GM12865 (cell line): Measurements from ENCODE around the gene ATP13A2.

ENCODE experiments used
- DNase-seq: peaks from one replicate; pipeline ENCODE4 v3.0.0; 2010; ENCODE audit warnings: low read depth
- H3K4me3 ChIP-seq: 2 replicates; pipeline ENCODE4 v1.5.1; 2011; ENCODE audit warnings: mild to moderate bottlenecking, low read depth, low read length, control low read depth
- CTCF ChIP-seq: IDR thresholded peaks from 2 replicates; pipeline ENCODE4 v1.5.1; 2011; ENCODE audit warnings: low read length, control low read depth, low read depth, inconsistent platforms; ENCODE audit not compliant: insufficient read depth; ENCODE audit errors: missing control alignments

The ATP13A2 gene

GRCh38 chr1:17055801-17056200 is 44.1 kb upstream of the ATP13A2 start:
- TF ChIP-seq CTCF, result no peak
- H3K4me3 ChIP-seq, result no peak overlapping the region
- DNase-seq, result no peak

- no peak for TF ChIP-seq CTCF
- H3K4me3 ChIP-seq, result peak within 1 kb of the TSS; percentile 65
These were observed 42.1 kb upstream of the ATP13A2 start, which contains the start of gene SDHB for GRCh38 chr1:17053685-17054410. Gene SDHB, minus strand, starts transcription at chr1:17054032. Its CDS starts 13 bp downstream, at chr1:17054019.

DNA sequence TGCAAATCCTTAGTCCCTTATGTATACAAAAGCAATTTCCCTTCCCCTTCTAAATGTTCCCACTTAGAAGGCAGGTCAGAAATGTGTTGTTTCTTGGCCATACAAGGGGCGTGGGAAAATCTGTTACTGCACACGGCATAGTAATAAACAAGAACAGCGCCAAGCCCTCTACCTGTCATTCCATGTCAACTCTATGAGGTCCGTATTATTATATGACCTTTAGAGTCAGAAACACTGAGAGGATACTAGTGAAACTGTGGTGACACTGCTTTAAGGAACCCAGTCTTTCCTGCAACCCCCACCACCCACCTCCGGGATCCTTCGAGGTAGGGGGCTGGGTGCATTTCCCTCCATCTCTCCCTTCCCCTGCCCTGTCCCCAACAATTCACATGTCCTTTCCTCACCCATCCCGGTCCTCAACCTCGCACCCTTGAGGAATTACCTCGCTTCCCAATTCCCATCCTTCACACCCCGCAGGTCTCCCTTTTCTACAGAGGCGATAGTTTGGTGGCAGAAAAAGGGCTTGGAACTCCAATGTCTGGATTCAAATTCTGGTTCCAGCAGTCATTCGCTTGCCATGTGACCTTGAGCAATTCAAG is 41.5 kb upstream of the ATP13A2 start:
- no peak for TF ChIP-seq CTCF
- DNase-seq, result no peak
- H3K4me3 ChIP-seq, result peak overlapping the region; percentile 65

More at GRCh38 chr1:17053685-17054410, 42.1 kb upstream of the ATP13A2 start, which contains the start of gene SDHB:
- peak; percentile 99 for DNase-seq

- no peak for DNase-seq
- no peak for TF ChIP-seq CTCF
- peak overlapping the region; percentile 65 for H3K4me3 ChIP-seq
These were observed 40.9 kb upstream of the ATP13A2 start for GRCh38 chr1:17052641-17053040.

DNA sequence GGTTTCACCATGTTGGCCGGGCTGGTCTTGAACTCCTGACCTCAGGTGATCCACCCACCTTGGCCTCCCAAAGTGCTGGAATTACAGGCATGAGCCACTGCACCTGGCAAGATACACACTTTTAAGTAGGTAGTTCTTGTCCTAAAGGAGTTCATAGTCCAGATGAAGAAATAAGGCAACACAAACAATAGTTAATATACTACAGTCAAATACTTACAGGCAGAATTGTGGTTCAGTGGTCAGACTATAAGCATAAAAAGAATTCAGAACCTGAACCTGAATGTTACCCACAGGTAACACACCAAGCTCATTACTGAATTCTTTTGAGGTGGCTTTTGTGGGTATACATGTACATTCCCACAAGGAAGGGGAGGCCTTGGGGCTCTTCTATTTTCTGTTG is 40.3 kb upstream of the ATP13A2 start:
- no peak overlapping the region; the same call in 1 of the 2 replicates for H3K4me3 ChIP-seq
- DNase-seq, result no peak
- TF ChIP-seq CTCF, result no peak

DNA sequence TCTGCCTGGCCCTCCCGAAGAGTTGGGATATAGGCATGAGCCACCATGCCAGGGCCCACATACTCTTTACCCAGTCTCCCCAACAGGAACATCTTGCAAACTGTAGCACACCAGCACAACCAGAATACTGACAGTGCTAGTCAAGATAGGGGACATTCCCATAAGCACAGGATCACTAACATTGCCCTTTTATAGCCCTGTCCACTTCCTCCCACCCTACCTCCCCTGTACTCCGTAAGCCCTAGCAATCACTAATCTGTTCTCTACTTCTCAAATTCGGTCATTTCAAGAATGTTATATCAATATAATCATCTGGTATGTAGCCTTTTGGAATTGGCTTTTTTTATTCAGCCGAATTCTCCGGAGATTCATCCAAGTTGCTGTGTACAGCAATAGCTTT is 36.2 kb upstream of the ATP13A2 start:
- no peak overlapping the region for H3K4me3 ChIP-seq
- TF ChIP-seq CTCF, result no peak
- DNase-seq, result no peak
